HG02981 (cell line): Measurements from ENCODE around the gene ASB10.

Experiments used
- ATAC-seq: cut with Tn5 transposase; IDR thresholded peaks from one replicate; pipeline ENCODE4 v1.9.1; 2021; ENCODE audit warnings: mild to moderate bottlenecking, moderate library complexity; ENCODE audit not compliant: unreplicated experiment

ASB10 gene

DNA sequence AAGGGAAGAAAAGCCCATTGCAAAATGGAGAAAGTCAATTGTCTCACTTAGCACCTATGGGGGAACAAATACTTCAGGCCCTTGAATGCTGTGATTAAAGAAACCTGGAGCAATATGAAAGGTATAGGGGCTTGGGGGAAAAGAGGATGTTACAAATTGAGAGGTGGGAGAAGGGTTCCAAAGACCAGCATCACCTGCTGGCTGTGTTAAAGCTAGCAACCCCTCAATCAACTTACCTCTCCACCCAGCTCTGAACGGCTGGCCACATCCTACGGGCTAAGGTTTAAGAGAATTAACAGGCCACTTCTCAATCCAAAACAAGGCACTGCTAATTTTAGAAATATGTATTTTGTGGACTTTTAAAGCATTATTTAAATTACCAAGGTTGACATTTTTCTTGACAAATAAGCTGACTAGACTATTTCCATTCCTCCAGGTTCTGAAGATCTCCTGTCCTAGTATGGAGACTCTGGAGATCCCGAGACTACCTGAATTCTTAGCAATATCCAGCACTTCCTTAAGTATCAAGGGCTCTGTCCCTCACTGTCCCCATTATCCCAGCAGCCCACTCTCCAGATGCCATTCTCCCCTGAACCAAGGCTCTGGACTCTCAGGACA, 24.2 kb upstream of the ASB10 start:
- no peak for ATAC-seq

DNA sequence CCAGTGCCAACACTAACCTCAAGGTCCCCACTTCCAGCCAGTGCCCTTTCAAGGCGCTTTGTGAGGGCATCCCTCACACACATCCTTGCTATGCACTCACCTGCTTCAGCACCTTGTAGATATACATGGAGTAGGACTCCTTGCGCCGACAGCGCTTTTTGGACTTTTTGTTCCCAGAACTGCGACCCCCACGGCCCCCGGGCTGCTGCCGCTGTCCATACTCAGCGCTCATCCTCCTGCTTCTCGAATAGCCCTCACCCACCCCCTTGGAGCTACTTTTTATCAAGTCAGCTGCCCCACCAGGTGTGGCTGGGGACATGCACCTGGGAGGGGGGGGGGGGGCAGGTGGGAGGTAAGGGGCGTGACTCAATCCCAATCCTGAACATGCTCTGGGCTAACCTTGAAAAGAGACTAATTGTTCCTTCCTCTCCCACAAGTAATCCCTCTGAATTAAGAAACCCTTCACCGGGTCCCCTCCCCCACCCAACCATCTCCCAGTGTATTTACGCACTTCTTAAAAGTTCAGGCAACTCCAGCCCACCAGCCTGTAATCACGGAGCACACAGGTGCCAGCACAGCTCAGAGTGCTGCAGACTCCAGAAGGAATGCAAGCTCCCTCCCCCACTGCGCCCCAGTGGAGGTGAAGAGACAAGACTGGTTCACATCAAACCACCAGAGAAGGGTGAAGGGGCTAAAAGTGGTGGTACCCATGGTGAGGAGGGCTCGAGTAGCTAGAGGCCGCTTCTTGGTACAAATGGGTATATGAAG, 23.2 kb upstream of the ASB10 start, which contains the start of gene H2BK1:
Gene H2BK1, minus strand, starts transcription at position 402 of the 768 bp plus-strand sequence. Its CDS starts 170 bp downstream, at position 232.
- ATAC-seq: no peak

DNA sequence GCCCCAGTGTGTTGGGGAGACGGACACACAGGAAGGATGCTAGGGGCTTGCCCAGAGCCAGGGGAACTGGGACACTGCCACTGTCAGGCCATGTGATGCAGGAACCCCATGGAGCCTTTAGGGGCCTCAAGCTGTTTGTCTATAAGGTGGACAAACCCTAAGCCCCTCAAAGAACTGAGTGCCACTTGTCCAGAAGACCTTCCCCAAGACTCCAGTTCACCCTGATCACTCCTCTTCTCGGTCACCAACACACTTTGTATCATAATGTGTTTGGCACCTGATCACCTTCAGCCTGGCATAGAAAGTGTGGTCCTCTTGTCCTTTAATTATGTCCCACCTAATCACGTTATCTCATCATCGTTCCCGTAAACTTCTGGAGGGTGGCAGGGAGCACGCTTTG, 22.5 kb upstream of the ASB10 start:
- ATAC-seq: no peak

DNA sequence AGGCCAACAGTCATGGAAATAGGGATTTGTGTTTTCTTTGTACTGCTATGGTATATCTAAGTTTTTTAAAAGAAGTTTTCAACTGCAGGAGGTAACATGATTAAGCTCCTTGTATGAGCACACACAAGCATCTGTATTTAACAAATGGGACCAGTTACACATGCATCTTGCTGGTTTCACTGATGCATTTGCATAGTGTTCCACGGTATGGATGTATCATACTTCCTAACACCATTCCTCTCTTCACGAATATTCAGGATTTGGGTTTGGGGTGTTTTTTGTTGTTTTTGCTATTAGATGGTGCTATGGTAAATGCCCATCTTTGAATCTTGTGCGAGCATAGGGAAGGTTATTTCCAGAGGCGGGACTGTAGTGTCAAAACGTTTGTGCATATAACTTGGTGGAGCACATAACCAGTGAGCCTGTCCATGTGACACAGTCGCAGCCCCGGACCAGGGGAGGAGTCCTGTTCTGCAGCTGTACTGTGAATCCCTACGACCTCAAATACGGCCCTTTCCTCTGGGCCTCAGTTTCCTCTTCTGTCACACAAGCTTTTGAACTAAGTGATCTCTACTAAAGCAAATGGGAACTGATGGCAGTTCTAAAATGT, 21.3 kb upstream of the ASB10 start:
- ATAC-seq: no peak

DNA sequence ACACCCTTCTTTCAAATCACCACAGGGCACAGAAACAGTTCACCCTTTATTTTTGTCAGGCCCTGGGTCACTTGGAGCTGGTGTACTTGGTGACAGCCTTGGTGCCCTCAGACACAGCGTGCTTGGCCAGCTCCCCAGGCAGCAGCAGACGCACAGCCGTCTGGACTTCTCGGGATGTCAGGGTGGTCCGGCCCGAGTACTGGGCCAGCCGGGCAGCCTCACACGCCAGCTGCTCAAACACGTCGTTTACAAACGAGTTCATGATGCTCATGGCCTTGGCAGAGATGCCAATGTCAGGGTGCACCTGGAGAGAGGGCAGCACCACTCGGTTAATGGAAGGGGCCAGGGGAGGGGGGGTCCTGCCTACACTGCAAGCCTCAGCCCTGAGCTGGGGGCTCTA, 20.8 kb upstream of the ASB10 start:
- no peak for ATAC-seq

DNA sequence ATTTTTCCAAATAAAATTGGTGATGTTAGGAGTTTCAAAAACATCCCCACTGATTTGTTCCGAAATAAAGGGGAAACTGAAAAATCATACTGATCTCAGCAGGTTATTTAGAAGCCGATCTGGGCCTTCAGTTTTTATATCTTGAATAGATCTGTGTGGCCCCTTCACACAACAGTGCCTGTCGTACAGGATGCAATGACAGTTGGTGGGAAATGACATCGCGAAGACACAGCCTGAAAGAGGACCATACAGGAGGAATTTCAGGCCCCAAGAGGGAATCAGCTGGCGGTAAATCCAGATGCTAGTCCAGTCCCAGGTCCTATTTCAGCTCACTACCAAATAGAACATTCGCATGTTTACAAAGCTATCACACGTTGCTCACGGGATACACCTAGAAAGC, 20.3 kb upstream of the ASB10 start:
- no peak for ATAC-seq

DNA sequence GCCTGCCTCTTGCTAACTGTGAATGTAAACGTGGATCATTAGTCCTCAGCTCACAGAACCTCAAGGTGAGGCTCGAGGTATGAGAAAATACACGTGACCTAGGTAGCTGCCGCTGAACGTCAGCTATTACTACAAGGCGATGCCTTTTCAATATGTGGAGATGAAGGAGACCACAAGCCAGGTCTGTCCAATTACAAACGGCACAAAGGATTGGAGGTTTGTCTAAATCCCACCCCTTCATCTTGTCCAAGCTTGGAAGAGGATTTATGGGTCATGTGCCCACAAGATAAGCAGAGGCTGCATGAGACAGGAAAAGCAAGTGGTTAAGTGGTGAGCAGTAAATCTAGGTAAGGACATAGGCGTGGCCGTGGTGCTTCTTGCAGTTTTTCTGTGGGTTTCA, 19.9 kb upstream of the ASB10 start:
- no peak for ATAC-seq

DNA sequence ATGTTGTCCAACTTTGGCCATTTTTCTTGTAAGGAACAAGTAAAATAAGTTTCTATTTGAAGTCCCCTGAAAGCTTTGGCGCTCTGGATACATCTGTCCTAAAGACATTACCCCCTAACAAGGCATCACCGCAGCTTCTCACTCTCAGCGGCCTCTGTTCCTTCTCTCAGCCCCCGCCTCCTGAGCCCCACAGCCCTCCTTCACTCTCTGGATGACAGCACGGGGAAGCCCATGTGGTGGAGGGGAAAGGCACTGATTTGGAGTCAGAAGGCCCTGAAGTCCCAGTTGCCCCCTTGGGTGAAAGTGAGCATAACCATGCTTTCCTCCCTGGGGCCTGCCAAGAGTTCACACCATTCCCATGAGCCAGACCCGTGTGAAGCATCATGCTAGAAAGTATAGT, 18.7 kb upstream of the ASB10 start:
- no peak for ATAC-seq

DNA sequence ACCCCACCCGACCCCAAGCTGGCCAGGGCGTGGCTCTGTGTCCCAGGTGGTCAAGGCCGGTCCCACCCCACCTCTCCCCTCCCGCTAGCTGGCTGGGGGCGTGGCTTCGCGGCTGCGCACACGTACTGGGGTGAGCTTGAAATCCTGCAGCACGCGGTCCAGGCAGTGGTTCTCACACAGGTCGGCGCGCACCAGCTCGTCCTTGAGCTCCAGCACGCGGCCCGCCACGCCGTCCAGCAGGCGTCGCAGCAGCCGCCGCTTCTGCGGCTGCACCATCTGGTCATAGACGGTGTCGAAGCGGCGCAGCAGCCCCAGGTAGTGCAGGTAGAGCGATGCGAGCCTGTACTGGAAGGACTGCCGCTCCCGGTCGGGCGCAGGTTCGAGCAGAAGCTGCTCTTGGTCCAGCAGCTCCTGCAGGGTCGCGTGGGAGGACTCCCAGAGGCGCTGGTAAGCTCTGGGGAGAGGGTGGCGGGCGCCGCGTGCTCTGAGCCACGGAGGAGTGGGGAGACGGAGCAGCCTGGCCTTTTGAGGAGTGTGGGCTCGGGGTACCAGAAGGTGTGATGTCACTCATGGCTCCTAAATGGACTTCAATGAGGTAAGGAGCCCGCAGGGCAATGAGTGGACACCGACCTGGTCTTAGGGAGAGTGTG, 17.5 kb upstream of the ASB10 start:
- ATAC-seq: no peak

DNA sequence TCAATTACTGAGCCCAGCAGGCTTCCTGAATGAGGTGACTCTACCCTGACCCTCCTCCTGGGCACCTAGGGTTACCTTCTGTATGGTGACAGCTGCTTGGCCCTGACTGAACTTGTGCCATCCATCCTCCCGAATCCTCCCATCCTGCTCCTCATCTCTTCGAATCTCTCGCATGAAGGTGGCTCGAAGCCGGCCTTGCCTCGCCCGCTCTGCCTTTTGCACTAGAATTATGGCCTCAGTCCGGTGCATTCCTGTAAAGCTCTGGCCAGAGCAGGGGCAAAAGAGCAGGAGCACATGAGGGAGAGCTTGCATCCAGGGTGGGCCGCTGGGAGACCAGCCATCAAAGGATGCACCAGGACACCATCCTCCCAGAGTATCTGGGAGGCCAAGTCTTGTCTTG, 15.8 kb upstream of the ASB10 start:
- no peak for ATAC-seq

DNA sequence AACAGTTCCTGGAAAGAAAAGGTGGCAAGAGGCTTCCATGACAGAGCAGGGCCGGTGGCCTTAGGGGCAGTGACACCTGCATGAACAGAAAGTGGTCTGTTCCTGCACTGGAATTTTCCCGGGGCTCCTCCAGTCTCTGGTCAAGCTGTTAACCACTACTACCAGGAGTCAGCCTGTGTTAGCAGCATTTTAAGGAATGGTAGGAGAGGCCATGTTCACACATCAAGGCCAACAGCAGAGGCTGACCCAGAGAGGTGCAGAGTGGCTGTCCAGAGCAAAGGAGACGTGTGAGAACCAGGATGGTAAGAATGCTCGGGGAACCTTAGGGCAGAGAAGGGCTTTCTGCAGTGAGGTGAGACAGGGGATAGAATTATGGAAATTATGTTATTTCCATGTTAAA, 14.7 kb upstream of the ASB10 start:
- no peak for ATAC-seq

DNA sequence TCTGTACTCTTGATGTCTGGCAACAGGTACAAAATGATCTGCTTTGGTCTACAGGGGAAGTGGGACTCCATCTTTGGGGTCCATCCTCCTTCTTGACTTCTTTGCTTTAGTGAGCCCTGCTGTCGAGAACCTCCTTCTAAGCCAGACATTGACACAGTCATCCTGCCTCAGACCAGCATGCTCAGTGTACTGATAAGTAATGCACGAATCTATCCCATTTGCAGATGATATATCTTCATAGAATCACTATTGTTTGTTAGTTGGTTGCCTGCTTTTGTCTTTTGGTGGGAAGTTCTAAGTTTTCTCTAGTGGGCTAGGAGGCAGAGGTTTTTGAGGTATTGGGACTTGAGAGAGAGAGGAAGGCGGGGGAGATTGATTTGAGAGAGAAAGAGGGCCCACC, 14.3 kb upstream of the ASB10 start:
- ATAC-seq: no peak

DNA sequence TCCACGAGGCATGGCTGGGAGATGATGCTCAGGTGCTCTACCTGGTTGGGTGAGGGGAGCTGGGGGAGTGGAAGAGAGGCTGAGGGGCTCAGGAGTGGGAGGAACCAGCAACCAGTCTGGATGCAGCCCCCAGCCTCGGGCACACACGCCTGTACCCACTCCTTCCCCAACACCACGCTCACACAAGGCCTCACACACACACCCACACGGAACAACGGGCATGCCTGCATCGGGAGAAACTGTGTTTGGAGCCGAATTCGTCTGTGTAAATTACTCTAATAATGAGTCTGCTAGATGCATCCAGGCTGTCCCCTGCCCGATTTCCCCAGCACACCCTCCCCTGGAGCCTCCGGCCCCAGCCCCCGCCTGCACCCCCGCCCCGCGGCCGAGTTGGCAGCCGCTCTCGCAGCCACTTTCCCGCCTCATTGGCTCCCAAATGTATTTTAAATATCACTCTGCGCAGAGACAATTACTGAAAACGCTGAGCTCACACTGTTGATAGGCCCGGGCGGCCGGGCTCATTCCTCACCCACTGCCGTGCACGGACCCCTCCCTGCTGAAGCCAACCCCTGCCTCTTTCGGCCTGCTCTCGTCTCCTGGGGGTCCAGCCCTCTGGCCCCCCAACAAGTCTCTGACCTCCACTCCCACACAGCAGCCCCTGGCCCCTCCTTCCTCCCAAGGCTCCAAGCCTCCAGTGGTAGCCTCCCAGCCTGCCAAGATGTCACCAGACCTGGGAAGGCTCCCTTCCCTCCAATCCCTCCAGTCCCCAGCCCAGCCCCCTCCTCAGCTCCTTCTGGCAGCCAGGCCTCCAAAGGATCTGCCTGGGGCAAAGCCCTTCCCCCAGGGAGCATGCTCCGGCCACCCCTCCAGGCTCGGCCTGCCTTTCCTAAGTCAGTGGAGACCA, 12.1 kb upstream of the ASB10 start:
- no peak for ATAC-seq

DNA sequence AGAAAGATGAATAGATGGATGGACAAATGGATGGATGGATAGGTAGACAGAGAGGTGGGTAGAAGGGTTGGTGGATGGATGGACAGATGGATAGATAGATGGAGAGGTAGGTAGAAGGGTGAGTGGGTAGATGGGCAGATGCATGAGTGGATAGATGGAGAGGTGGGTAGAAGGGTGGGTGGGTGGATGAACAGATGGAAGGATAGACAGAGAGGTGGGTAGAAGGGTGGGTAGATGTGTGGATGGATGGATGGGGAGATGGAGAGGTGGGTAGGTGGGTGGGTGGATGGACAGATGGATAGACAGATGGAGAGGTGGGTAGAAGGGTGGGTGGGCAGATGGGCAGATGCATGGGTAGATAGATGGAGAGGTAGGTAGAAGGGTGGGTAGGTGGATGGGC, 10.9 kb upstream of the ASB10 start:
- no peak for ATAC-seq

DNA sequence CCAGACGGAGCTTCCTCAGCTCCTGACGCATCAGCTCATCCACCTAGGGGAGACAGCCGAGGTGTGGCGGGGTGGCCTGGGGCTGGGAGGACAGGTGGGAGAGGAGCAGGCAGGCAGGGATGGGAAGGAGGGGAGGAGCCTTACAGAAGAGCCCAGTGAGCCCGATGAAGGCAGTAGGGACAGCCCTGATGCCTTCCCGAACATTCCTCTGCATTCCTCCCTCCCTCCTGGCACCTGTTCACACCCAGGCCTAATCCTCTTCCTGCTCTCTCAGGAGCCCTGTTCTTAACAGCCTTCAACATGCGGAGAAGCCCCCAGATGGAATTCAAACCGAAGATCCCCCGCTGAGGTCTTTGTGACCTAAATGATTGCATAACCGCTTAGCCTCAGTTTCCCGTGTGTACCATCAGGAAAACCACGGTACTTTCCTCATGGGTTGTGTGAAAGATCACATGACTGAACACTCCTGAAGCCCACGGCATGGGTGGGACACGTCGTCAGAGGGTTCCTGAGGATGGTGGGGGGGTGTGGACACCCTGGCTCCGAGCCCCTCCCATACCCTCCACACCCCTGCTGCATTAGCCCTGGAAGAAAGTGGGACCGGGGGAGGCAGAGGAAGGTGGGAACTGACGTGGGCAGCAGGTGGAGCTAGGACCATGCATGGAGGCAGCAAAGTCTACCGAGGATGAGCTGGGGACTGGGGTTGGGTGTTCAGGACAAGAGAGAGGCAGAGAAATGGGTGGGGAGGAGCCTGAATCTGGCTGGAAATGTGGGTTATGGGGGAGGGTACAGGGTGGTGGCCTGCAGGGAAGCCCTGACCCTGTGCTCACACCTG, 8.8 kb upstream of the ASB10 start:
- no peak for ATAC-seq

DNA sequence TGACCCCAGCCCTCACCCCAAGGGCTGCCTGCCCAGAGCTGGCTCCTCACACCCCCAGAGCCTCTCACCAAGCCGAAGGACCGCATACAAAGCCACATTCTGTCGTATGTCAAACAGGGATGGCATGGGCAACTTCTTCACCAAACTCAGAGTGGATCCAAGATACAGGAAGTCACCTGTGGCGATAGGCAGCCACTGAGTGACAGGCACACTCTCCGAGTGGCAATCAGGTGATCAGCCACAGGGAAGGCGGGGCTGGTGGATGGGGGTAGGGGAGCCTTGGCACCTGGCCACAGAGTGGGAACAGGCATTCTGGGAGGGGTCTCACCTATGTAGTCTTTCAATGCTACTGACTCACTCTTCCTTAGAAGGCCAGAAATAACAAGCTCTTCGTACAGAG, 7.1 kb upstream of the ASB10 start:
- no peak for ATAC-seq

DNA sequence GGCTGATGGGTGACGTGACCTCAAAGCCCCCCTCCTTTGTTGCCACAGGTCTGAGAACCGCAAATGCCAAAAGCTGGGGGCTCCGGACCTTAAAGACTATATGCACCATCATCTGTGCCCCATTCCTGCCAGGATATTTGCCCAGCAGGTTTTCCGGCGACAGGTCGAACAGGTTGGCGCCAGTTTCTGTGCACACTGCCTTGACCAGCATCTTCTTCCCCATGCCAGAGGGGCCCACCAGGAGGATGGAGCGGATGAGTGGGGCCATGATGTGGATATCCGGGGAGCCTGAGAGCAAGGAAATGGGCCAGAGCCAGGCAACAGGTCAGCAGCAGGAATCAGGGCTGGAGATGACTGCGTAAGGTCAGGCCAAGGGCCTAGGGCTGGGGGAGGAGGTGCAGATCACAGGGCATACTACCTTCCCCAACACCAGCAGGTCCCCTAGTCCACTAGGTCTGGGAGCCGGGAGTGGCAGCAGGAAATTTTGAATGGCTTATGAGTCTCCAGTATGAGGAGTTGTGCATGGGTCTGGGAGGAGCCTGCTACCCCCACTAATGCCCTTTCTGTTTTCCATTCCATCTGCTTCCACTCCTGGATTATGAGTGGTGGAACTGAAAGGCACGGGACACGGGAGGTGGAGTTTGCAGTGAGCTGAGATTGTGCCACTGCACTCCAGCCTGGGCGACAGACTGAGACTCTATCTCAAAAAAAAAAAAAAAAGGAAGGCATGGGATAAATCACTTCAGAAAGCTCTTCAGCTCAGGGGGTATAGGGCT, 6.3 kb upstream of the ASB10 start:
- no peak for ATAC-seq

DNA sequence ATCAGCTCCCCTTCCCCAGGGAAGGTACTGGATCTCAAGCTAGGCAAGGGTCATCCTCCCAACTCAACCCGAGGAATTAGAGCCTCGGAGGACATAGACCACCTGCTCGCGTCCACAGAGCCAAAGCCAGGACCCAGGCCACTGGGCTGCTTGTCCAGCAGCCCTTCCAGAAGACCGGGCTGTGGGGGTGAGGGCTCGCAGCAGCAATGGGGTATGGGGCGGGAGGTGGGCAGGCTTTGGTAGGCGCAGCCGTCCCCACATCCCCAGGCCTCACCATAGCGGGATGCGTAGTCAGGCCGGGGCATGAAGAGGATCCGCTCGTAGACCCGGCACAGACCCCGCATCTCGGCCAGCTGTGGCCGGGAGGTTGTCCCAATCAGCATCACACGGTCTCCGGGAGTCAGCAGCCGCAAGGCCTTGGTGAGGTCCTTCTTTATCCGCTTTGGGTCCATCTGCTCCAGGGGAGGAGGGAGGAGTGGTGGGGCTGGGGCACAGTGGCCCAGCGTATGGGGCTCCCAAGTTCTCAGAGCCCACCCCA, 5.0 kb upstream of the ASB10 start:
- no peak for ATAC-seq

DNA sequence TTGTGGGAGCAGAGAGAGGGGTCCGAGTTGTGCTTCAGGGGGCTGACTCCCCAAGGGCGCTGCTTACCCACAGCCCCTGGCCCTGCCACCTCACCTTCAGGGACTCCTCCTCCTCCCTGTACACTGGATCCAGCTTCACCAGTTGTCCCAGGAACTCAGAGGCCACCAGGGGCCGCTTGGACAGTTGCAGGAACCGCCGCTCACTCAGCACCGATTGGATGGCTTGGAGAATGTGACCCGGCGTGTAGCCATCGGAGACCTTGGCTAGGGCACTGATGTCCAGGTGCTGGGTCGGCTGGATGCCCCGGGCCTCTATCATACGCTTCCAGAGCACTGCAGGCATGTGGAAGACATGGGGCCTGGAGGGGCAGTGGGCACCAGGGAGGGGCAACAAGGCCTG, 4.5 kb upstream of the ASB10 start:
- ATAC-seq: no peak
